NB4 (cell line): ENCODE results near the gene SNX8.
A peak's percentile ranks its signal among the peaks of the same experiment; 100 is the strongest.

Experiments
- DNase-seq: peaks from one replicate; pipeline ENCODE4 v3.0.0; 2010; ENCODE audit warnings: low read depth
- H3K4me3 ChIP-seq: one replicate; pipeline ENCODE4 v1.5.1; 2011; ENCODE audit warnings: mild to moderate bottlenecking, low read depth, low read length, moderate library complexity
- CTCF ChIP-seq: IDR thresholded peaks from one replicate; pipeline ENCODE4 v1.5.1; 2012; ENCODE audit warnings: low read depth, low read length
- MAX ChIP-seq: IDR thresholded peaks from 2 replicates; pipeline ENCODE4 v1.6.1; 2011; ENCODE audit warnings: low read depth, low read length
- MYC ChIP-seq: IDR thresholded peaks from 2 replicates; pipeline ENCODE4 v1.6.1; 2011; ENCODE audit warnings: low read depth, low read length
- POLR2A ChIP-seq: IDR thresholded peaks from 2 replicates; pipeline ENCODE4 v1.6.1; 2011; ENCODE audit warnings: mild to moderate bottlenecking; ENCODE audit not compliant: insufficient read length; ENCODE audit errors: extremely low read depth

The SNX8 gene

DNA sequence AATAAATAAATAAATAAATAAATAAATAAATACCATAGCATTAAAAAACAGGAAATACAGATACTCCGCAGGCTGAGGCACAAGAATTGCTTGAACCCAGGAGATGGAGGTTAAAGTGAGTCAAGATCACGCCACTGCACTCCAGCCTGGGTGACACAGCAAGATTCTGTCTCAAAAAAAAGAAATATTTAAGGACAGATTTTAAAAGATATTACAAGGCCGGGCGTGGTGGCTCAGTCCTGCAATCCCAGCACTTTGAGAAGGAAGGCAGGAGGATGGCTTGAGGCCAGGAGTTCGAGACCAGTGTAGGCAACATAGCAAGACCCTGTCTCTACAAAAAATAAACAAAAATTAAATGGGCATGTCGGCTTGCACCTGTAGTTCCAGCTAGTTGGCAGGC is 17.5 kb upstream of the SNX8 start:
- no peak for DNase-seq
- no peak for TF ChIP-seq MYC
- no peak for TF ChIP-seq POLR2A
- TF ChIP-seq MAX: no peak
- no peak for TF ChIP-seq CTCF
- H3K4me3 ChIP-seq: no peak overlapping the region

DNA sequence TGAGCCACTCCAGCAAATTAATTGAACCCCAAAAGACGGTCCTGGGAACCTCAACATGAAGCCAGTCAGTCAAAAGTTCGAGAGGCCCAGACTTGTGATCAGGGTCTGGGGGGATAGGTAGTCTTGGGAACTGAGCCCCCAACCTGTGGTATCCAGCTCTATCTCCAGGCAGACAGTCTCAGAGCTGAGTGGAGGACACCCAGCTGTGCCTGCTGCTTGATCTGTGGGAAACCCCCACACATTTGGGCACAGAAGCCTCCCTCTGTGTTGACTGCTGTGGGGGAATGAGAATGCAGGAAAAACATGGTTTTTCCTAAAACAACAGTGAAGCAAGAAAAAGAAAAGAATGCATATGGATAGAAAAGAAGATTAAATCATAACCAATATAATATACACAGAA is 16.3 kb upstream of the SNX8 start:
- TF ChIP-seq POLR2A (no peak), CTCF (no peak), MAX (no peak), MYC (no peak)
- peak; percentile 50 for DNase-seq
- no peak overlapping the region for H3K4me3 ChIP-seq

DNA sequence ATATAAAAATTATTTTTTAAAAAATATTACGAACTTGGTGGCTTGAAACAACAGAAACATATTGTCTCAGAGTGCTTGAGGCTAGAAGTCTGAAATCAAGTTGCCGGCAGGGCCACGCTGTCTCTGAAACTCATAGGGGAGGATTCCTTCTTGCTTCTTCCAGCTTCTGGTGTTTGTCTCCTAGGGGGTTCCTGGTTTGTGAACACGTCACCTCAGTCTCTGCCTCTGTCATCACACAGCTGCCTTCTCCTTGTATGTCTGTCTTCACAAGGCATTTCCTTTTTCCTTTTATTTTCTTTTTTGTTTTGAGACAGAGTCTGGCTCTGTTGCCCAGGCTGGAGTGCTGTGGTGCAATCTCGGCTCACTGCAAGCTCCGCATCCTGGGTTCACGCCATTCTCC is 12.7 kb upstream of the SNX8 start:
- TF ChIP-seq CTCF (no peak), MAX (no peak), MYC (no peak), POLR2A (no peak)
- no peak overlapping the region for H3K4me3 ChIP-seq
- DNase-seq: no peak

DNA sequence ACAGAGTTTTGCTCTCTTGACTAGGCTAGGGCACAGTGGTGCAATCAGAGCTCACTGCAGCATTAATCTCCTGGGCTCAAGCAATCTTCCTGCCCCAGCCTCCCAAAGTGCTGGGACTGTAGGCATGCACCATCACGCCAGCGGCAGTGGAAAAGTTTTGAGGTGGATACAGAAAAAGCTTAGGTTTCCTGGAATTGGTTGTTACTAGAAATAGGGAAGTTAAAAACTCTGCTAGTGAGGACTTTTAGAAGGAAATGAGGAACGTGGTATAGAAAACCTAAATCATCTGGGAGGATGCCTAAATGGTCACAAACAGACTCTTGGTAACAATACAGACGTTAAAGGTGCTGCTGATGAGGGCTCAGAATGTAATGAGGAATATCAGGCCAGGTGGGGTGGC is 10.9 kb upstream of the SNX8 start:
- DNase-seq: peak; percentile 44
- no peak for TF ChIP-seq MAX
- TF ChIP-seq POLR2A: no peak
- TF ChIP-seq MYC: no peak
- TF ChIP-seq CTCF: no peak
- no peak overlapping the region for H3K4me3 ChIP-seq

DNA sequence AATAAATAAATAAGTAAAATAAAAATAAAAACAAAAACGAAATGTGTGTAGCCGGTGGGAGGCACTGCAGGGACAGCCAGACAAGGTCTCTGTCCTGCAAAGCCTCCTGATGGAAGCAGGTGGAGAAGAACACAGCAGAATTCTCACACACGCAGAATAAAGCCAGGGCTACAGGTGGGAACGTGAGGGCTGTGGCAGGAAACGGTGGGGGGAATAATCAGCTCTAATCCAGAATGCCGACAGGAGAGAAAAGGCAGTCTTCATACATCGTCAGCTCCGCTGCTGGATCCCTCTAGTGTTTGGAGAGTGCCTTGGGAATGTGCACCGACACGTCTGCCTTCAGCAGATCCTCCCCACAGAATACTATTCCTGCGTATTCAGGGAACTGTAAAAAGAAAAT is 6.8 kb upstream of the SNX8 start:
- DNase-seq: no peak
- TF ChIP-seq CTCF (no peak), POLR2A (no peak), MYC (no peak), MAX (no peak)

More for the DNA sequence above, 6.8 kb upstream of the SNX8 start:
- H3K4me3 ChIP-seq: no peak overlapping the region
